Measurements from ENCODE around the gene FARP1.

- TF ChIP-seq CTCF (IDR thresholded peaks at IDR 0.05) (no peak), POLR2A (IDR thresholded peaks at IDR 0.05) (no peak)
Measured at GRCh38 chr13:98350746-98351330, 207.9 kb downstream of the FARP1 start.
